Calu3 (cell line): ENCODE data around the gene CLCNKA. TPM values are rescaled to one million over a fixed set of nuclear protein-coding genes. Genes with fewer than 3 reads are reported as not detected.

Experiments used
- BruUV-seq: library from RNA; stranded (reverse); fragments of 400-500 nt; replicated peaks from 2 replicates; lab custom pipeline; 2021; lab: Mats Ljungman, UMichigan
- CTCF ChIA-PET: fragments of 300-600 bp; sonication (Branson Sonifier 250); formaldehyde crosslinking; loops from one replicate; lab custom pipeline; 2022; ENCODE audit warnings: antibody characterized with exemption; lab: Charles Lee
- DNase-seq: peaks from one replicate; pipeline ENCODE4 v3.0.0; 2022
- H3K27ac Mint-ChIP-seq: one replicate; pipeline ENCODE4 v1.8.0; 2022; ENCODE audit warnings: mixed read lengths; ENCODE audit not compliant: unreplicated experiment
- H3K27me3 Mint-ChIP-seq: one replicate; pipeline ENCODE4 v1.8.0; 2022; ENCODE audit warnings: mixed read lengths; ENCODE audit not compliant: unreplicated experiment
- H3K36me3 Mint-ChIP-seq: one replicate; pipeline ENCODE4 v1.8.0; 2022; ENCODE audit warnings: mild to moderate bottlenecking, moderate library complexity, mixed read lengths; ENCODE audit not compliant: insufficient read depth, unreplicated experiment
- H3K4me1 Mint-ChIP-seq: one replicate; pipeline ENCODE4 v1.8.0; 2022; ENCODE audit warnings: mild to moderate bottlenecking, low read depth, mixed read lengths; ENCODE audit not compliant: unreplicated experiment
- H3K4me3 Mint-ChIP-seq: one replicate; pipeline ENCODE4 v1.8.0; 2022; ENCODE audit warnings: mild to moderate bottlenecking, low read depth, moderate library complexity, mixed read lengths; ENCODE audit not compliant: unreplicated experiment
- H3K9me3 Mint-ChIP-seq: one replicate; pipeline ENCODE4 v1.8.0; 2022; ENCODE audit warnings: low read depth, mixed read lengths; ENCODE audit not compliant: unreplicated experiment
- intact Hi-C: fragments of 100-400 bp; cut with micrococcal nuclease; formaldehyde crosslinking; loops from one replicate; pipeline ENCODE4 v1.10.0; 2022; ENCODE audit not compliant: unreplicated experiment
- total RNA-seq: library from RNA; stranded (reverse); gene quantifications from 2 replicates; pipeline ENCODE4 v1.2.3, GENCODE V29; 2022
- TF ChIP-seq, protein P1 (sequence below): fragments of 200-600 bp; IDR thresholded peaks from one replicate; pipeline ENCODE4 v1.8.0; 2022; ENCODE audit warnings: antibody characterized with exemption; ENCODE audit not compliant: unreplicated experiment

CLCNKA gene
- total RNA-seq, 1 experiment from 2014 or later = not detected

GRCh38 chr1:16017461-16018303 lies 4.2 kb upstream of the CLCNKA start, which contains the start of gene HSPB7:
TSS of gene HSPB7 (minus strand) at chr1:16018043. CDS start at chr1:16017963, 80 bp downstream.
- Mint-ChIP-seq H3K27me3 (peaks cover 33% of the 10 kb centered on the region), H3K4me1 (peaks cover 15% of the 10 kb centered on the region), H3K27ac (no peak within 1 kb of the TSS), H3K9me3 (no peaks in the 10 kb centered on the region), H3K36me3 (peaks cover 4% of the 10 kb centered on the region), H3K4me3 (no peak within 1 kb of the TSS)
- BruUV-seq = no TSS peak
- CTCF ChIA-PET = no interaction called here
- TF ChIP-seq, protein P1, sequence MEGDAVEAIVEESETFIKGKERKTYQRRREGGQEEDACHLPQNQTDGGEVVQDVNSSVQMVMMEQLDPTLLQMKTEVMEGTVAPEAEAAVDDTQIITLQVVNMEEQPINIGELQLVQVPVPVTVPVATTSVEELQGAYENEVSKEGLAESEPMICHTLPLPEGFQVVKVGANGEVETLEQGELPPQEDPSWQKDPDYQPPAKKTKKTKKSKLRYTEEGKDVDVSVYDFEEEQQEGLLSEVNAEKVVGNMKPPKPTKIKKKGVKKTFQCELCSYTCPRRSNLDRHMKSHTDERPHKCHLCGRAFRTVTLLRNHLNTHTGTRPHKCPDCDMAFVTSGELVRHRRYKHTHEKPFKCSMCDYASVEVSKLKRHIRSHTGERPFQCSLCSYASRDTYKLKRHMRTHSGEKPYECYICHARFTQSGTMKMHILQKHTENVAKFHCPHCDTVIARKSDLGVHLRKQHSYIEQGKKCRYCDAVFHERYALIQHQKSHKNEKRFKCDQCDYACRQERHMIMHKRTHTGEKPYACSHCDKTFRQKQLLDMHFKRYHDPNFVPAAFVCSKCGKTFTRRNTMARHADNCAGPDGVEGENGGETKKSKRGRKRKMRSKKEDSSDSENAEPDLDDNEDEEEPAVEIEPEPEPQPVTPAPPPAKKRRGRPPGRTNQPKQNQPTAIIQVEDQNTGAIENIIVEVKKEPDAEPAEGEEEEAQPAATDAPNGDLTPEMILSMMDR = no peak
- intact Hi-C loops = no loop called here
- no peak for DNase-seq

- Mint-ChIP-seq H3K27ac (no peak overlapping the region), H3K4me1 (peaks cover 13% of the 10 kb centered on the region), H3K9me3 (no peaks in the 10 kb centered on the region), H3K4me3 (no peak overlapping the region), H3K36me3 (peaks cover 1% of the 10 kb centered on the region), H3K27me3 (peaks cover 38% of the 10 kb centered on the region)
- BruUV-seq = no TSS peak
- intact Hi-C loops = no loop called here
- TF ChIP-seq, protein P1 = no peak
- CTCF ChIA-PET = interaction anchor here (0.6 kb wide), 1 partner anchor 44 kb away, joined by 3 read pairs; no protein-coding TSS in a partner anchor
- no peak for DNase-seq
These were observed 3.5 kb upstream of the CLCNKA start for GRCh38 chr1:16018308-16018707.

DNA sequence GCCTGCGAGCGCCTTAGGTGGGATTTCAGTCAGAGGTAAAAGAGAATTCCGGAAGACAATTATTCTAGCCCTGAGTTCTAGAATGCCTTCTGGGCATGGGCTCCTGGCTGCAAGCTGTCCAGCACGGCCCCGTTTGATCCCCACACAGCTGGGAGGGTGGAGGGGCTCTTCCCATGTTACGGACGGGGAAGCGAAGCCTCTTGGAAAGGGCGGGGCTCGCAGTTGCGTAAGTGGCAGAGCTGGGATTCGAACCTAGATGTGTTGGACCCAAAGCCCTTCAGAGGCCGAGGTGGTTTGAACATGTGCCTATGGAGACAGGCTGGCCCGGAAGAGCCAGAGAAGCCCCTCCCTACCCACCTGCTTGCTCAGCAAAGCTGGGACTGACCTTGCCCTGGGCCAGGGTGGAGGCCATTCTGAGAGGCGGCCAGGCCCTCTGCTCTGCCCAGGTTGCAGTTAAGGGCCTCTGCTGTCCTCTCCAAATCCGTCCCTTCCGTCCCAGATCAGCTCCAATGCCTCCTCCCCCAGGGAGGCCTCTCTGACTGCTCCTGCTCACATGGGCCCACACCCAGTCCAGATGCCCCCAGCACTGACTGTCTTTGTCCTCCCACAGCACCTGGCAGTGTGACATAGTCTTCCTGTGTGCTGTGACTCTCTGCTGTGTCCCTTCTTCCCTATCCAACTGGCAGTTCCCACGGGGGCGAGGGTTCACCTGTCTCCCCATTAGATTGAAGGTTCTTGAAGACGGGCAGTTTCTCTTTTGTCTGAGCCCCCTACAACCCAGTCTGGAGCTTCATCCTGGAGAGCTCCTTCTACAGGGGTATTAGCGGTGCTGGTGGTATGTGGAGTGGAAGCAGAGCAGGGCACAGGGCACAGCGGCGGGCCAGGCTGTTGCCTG lies 2.8 kb upstream of the CLCNKA start:
- Mint-ChIP-seq H3K9me3 (no peaks in the 10 kb centered on the region), H3K27me3 (peaks cover 43% of the 10 kb centered on the region), H3K27ac (no peak overlapping the region), H3K36me3 (no peaks in the 10 kb centered on the region), H3K4me3 (no peak overlapping the region), H3K4me1 (peaks cover 8% of the 10 kb centered on the region)
- DNase-seq = no peak
- BruUV-seq = no TSS peak
- intact Hi-C loops = no loop called here
- CTCF ChIA-PET = interaction anchor here (0.5 to 0.6 kb wide), 2 partner anchors 45 to 193 kb away, joined by 3 to 9 read pairs; no protein-coding TSS in a partner anchor
- TF ChIP-seq, protein P1 = no peak

GRCh38 chr1:16019644-16020277 lies 2.1 kb upstream of the CLCNKA start:
- CTCF ChIA-PET = interaction anchor here (0.5 kb wide), 1 partner anchor 194 kb away, joined by 9 read pairs; no protein-coding TSS in a partner anchor
- H3K27me3 Mint-ChIP-seq = peaks cover 51% of the 10 kb centered on the region
- no peak overlapping the region for H3K27ac Mint-ChIP-seq
- BruUV-seq = no TSS peak
- no peaks in the 10 kb centered on the region for H3K9me3 Mint-ChIP-seq
- peaks cover 8% of the 10 kb centered on the region for H3K4me1 Mint-ChIP-seq
- H3K36me3 Mint-ChIP-seq = no peaks in the 10 kb centered on the region
- no peak for DNase-seq
- intact Hi-C loops = no loop called here
- TF ChIP-seq, protein P1 = no peak
- H3K4me3 Mint-ChIP-seq = no peak overlapping the region
